GM12865 (cell line): Measurements from ENCODE around the gene C1RL.

Experiments used
- DNase-seq: peaks from one replicate; pipeline ENCODE4 v3.0.0; 2010; ENCODE audit warnings: low read depth
- H3K4me3 ChIP-seq: 2 replicates; pipeline ENCODE4 v1.5.1; 2011; ENCODE audit warnings: mild to moderate bottlenecking, low read depth, low read length, control low read depth
- TF ChIP-seq, protein P1 (sequence below): IDR thresholded peaks from 2 replicates; pipeline ENCODE4 v1.5.1; 2011; ENCODE audit warnings: low read length, control low read depth, low read depth, inconsistent platforms; ENCODE audit not compliant: insufficient read depth; ENCODE audit errors: missing control alignments

The C1RL gene

DNA sequence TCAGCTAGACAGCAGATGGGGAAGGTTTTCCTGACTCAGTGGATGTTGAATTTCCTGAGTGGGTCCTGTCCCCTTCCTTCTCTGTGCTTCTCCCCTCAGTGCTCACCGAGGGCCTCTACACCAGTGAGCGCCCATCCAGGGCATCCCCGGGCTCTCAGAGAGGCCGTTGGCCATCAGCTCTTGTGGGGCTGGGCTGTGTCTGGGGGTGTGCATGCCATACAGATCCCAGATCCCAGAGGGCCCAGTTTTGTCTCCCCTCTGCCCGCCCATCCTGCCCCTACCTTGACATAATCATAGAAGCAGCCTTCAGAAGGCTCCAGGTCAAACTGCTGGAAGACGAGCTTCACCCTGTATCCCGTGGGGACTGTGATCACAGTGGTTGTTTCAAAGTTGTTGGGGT lies 17.8 kb downstream of the C1RL start:
- TF ChIP-seq, protein P1, sequence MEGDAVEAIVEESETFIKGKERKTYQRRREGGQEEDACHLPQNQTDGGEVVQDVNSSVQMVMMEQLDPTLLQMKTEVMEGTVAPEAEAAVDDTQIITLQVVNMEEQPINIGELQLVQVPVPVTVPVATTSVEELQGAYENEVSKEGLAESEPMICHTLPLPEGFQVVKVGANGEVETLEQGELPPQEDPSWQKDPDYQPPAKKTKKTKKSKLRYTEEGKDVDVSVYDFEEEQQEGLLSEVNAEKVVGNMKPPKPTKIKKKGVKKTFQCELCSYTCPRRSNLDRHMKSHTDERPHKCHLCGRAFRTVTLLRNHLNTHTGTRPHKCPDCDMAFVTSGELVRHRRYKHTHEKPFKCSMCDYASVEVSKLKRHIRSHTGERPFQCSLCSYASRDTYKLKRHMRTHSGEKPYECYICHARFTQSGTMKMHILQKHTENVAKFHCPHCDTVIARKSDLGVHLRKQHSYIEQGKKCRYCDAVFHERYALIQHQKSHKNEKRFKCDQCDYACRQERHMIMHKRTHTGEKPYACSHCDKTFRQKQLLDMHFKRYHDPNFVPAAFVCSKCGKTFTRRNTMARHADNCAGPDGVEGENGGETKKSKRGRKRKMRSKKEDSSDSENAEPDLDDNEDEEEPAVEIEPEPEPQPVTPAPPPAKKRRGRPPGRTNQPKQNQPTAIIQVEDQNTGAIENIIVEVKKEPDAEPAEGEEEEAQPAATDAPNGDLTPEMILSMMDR: no peak
- H3K4me3 ChIP-seq: no peak overlapping the region
- DNase-seq: no peak

DNA sequence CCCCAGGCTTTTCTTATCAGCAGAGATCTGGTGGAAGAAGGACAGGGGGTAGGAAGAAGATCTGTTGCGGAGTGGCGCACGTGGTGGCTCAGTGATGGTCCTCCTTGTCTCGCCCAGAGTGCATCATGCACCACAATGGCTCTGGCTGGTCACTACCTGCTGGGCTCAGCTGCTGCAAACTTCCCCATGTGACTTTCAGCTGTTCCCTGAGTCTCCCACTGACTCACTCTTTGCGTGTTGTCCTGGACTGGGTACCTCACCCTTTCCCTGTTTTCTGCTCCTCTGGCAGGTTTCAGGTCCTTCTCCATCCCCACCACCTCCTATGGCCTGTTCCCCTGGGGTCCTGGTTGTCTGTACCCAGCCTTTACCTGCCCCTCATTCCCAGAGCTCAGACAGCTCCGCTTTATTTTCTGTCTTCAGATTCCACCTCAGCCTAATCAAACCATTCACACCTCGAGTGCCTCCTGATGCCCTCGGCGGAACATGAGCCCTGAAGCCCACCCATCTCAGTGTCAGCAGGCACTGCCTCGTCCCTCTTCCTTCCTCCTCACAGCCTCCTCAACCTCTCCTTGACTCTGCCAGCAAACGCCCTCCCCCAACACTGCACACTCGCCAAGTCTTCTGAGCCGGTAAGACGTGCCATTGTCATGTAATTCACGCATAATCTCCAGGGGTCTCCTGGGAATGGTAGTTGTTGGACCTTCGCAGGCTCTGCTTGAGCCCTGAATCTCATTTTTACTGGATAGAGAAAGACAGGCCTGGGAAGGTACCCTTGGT lies 18.6 kb downstream of the C1RL start:
- H3K4me3 ChIP-seq: no peak overlapping the region
- DNase-seq: no peak
- TF ChIP-seq, protein P1: no peak

DNA sequence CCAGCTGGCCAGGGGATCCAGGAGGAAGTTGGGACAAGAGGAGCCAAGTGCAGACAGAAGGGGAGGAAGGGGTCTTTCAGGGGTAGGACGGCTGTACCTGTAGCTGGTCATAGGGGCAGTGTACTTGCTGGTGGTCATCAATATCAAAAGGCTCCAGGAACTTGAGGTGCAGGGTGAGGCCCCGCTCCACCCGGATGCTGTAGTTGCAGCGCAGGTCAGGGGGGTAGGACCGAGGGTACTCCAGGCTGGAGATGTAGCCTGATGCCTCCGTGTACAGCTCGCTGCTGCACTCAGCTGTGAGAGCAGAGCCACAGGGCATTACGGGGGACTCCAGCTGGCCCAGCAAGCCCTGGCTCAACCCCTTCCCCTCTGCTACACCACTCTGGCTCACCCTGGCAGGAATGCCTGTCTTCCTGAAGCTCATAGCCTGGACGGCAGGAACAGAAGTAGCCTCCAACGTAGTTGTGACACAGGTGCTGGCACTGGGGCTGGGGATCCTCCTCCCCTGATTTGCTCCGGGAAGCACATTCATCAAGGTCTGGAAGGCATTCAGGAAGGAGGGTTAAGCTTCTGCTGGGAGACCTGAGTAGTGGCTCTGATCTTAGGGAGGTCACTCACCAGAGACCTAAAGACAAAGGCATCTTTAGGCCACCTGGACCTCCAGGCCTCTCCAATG lies 19.7 kb downstream of the C1RL start:
- TF ChIP-seq, protein P1: no peak
- DNase-seq: no peak
- no peak overlapping the region for H3K4me3 ChIP-seq

DNA sequence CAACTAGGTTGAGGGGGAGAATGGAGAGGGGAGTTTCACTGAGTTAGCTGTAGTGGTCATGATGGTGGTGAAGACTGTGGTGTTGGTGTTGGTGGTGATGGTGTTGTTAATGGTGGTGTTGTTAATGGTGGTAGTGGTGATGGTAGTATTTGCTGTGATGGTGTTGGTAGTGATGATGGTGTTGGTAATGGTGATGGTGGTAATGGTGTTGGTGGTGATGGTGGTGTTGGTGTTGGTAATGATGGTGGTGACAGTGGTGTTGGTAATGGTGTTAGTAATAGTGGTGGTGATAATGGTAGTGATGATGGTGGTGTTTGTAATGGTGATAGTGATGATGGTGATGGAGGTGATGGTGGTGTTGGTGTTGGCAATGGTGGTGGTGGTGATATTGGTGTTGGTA lies 25.9 kb downstream of the C1RL start:
- no peak overlapping the region for H3K4me3 ChIP-seq
- TF ChIP-seq, protein P1: no peak
- no peak for DNase-seq

DNA sequence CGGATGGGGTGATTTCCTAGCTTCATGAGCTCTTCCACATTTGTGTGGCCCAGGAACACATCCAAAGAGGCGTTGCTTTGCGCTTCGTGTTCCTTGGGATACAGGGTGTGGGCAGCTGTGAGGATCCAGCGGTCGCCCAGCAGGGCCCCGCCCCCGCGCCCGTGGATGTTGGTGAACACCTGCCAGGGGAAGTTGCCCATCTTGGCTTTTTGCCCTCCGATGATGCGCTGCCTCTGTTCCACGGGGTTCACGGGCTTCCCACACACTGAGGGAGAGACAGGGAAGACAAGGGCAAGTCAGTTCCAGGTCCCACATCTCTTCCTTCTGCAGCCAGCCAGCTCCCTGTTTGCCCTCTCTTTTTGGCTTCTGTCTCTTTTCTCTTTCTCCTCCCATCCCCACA lies 28.0 kb downstream of the C1RL start:
- no peak overlapping the region for H3K4me3 ChIP-seq
- TF ChIP-seq, protein P1: no peak
- DNase-seq: no peak

DNA sequence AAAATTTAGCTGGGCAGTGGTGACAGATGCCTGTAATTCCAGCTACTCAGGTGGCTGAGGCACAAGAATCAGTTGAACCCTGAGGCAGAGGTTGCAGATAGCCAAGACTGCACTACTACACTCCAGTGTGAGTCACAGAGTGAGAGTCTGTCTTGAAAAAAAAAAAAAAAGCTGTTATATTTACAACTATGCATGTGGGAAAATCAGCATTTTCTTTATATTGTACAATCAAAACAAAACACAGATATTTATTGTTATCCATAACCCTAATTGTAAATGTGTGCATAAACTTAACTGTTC lies 29.2 kb downstream of the C1RL start:
- no peak for DNase-seq
- no peak overlapping the region for H3K4me3 ChIP-seq
- TF ChIP-seq, protein P1: no peak
